Hematopoietic multipotent progenitor cell treated with erythropoietin and hydrocortisone succinate and interleukin-3 and kit ligand, for 15 days (in vitro differentiated cells): Measurements from ENCODE around the gene C2orf80.
"Not testable (repeated sequence)": the region's sequence is repeated elsewhere in the genome, so short reads cannot be mapped to it uniquely, and the experiment has no call there.

Experiments used
- DNase-seq: peaks from one replicate; pipeline ENCODE4 v3.0.0-alpha.2; 2015; ENCODE audit warnings: low spot score

Gene C2orf80

GRCh38 chr2:208135794-208136715 is 53.8 kb downstream of the C2orf80 start:
- DNase-seq = no peak

GRCh38 chr2:208134928-208135586 is 54.8 kb downstream of the C2orf80 start:
- DNase-seq = no peak

GRCh38 chr2:208130712-208131110 is 59.1 kb downstream of the C2orf80 start:
- DNase-seq = no peak

GRCh38 chr2:208129744-208130711 is 59.8 kb downstream of the C2orf80 start, which contains the start of gene CRYGC:
Gene CRYGC (minus strand): TSS chr2:208129828. CDS start chr2:208129792, 36 bp downstream.
- DNase-seq = no peak

GRCh38 chr2:208128136-208128535 is 61.7 kb downstream of the C2orf80 start:
- no peak for DNase-seq

- DNase-seq = no peak
Observed at GRCh38 chr2:208127090-208127489, 62.7 kb downstream of the C2orf80 start.

DNA sequence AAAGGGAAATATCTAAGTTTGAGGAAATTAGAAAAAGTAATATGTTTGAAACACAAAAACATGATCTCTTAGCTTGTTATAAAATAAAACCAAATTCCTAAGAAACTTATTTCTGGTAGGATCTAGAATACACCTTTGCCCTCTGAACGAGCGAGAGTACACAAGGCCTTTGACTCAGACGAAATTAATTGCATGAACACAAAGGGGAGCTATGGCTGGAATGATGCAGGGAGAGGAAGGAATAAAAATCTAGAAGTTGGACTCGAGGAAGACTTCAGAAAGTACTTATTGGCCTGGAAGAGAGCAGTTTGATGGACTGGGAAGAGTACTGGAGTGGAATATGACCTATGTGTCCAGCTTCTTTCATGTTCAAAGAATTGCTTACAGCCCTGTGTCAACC is 64.6 kb downstream of the C2orf80 start:
- DNase-seq = no peak

- DNase-seq = not testable (repeated sequence)
Observed at GRCh38 chr2:208124013-208124715, 65.7 kb downstream of the C2orf80 start, which contains the start of gene CRYGD. Gene CRYGD (minus strand): TSS chr2:208124524. CDS start chr2:208124473, 51 bp downstream.

DNA sequence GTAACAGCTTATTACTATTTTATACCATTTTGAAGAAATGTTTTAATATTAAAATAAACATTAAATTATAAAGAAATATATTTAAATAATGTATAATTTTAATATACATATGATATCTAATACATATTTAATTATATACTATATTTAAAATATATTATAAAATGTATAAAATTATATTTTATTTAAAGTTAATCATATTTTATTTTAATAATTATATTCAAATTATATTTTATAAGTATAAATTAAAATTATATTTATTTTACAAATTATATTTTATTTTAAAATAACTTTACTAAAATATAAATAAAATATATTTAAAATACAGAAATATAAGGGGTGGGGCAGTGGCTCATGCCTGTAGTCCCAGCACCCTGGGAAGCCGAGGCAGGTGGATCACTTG is 67.6 kb downstream of the C2orf80 start:
- DNase-seq = no peak

- DNase-seq = no peak
Observed at GRCh38 chr2:208118918-208119317, 70.9 kb downstream of the C2orf80 start.

DNA sequence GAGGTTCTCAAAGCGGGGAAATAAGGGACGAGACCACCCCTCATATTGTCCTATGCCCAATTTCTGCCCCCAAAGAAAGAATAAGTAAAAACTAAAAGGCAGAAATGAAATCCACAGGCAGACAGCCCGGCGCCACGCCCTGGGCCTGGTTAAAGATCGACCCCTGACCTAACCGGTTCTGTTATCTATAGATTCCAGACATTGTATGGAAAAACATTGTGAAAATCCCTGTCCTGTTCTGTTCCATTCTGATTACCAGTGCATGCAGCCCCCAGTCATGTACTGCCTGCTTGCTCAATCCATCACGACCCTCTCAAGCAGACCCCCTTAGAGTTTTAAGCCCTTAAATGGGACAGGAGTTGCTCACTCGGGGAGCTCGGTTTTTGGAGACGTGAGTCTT is 72.4 kb downstream of the C2orf80 start:
- DNase-seq = not testable (repeated sequence)
